Adipocyte (in vitro differentiated cells): Measurements from ENCODE around the gene PPP1R9B.

ENCODE experiments used
- DNase-seq: peaks from one replicate; pipeline ENCODE4 v3.0.0-alpha.2; 2015; ENCODE audit warnings: low read depth
- H3K27me3 ChIP-seq: replicated peaks from 2 replicates; pipeline ENCODE4 v1.7.0; 2013; ENCODE audit warnings: mild to moderate bottlenecking, low read length, moderate library complexity; ENCODE audit not compliant: control insufficient read depth, insufficient read depth
- H3K36me3 ChIP-seq: 2 replicates; pipeline ENCODE4 v1.7.0; 2013; ENCODE audit warnings: low read length, mild to moderate bottlenecking, moderate library complexity; ENCODE audit not compliant: control insufficient read depth, insufficient read depth, severe bottlenecking
- H3K4me1 ChIP-seq: 2 replicates; pipeline ENCODE4 v1.7.0; 2013; ENCODE audit warnings: mild to moderate bottlenecking, low read length, moderate library complexity; ENCODE audit not compliant: control insufficient read depth, insufficient read depth
- H3K4me3 ChIP-seq: 2 replicates; pipeline ENCODE4 v1.7.0; 2013; ENCODE audit warnings: mild to moderate bottlenecking, low read length, moderate library complexity
- H3K9ac ChIP-seq: 2 replicates; pipeline ENCODE4 v1.7.0; 2013; ENCODE audit warnings: mild to moderate bottlenecking, low read length, moderate library complexity
- H3K9me3 ChIP-seq: 2 replicates; pipeline ENCODE4 v1.7.0; 2013; ENCODE audit warnings: mild to moderate bottlenecking, low read length, moderate library complexity; ENCODE audit not compliant: control insufficient read depth

The PPP1R9B gene

GRCh38 chr17:50087912-50088405 is 62.5 kb downstream of the PPP1R9B start:
- Histone ChIP-seq H3K36me3 (peaks cover 8% of the 10 kb centered on the region), H3K27me3 (no peaks in the 10 kb centered on the region), H3K4me3 (no peak overlapping the region), H3K4me1 (no peaks in the 10 kb centered on the region), H3K9ac (no peak overlapping the region), H3K9me3 (no peaks in the 10 kb centered on the region)
- no peak for DNase-seq

GRCh38 chr17:50087246-50087911 is 63.1 kb downstream of the PPP1R9B start:
- Histone ChIP-seq H3K4me1 (no peaks in the 10 kb centered on the region), H3K27me3 (no peaks in the 10 kb centered on the region), H3K9me3 (no peaks in the 10 kb centered on the region), H3K4me3 (no peak overlapping the region), H3K36me3 (peaks cover 8% of the 10 kb centered on the region), H3K9ac (no peak overlapping the region)
- DNase-seq, result peak; percentile 84
